Fibroblast of upper back skin (primary cell): ENCODE measurements around the gene CC2D2A.
"Not testable (repeated sequence)": the region's sequence is repeated elsewhere in the genome, so short reads cannot be mapped to it uniquely, and the experiment has no call there.

Experiments used
- DNase-seq: peaks from one replicate; pipeline ENCODE4 v3.0.0-alpha.2; 2013

Gene CC2D2A

DNA sequence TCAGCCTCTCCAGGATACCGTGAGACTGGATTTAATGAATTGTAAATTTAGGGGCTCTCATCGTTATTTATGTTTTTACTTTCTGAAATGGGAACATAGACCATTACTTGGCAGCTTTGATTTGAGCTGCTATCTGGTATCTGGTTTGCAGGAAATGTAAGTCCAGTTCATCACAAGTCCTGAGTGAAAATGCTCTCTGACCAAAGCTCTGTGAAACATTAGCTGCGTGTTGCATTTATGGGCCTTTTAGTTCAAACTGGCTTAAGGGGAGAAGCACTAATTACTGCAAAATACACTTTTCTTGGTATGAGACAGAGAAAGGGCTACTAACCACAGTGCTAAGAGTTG lies 420 bp downstream of the CC2D2A start:
- no peak for DNase-seq

- no peak for DNase-seq
Measured at GRCh38 chr4:15476396-15476795, 6.7 kb downstream of the CC2D2A start.

GRCh38 chr4:15478724-15479088 lies 9.0 kb downstream of the CC2D2A start:
- no peak for DNase-seq

DNA sequence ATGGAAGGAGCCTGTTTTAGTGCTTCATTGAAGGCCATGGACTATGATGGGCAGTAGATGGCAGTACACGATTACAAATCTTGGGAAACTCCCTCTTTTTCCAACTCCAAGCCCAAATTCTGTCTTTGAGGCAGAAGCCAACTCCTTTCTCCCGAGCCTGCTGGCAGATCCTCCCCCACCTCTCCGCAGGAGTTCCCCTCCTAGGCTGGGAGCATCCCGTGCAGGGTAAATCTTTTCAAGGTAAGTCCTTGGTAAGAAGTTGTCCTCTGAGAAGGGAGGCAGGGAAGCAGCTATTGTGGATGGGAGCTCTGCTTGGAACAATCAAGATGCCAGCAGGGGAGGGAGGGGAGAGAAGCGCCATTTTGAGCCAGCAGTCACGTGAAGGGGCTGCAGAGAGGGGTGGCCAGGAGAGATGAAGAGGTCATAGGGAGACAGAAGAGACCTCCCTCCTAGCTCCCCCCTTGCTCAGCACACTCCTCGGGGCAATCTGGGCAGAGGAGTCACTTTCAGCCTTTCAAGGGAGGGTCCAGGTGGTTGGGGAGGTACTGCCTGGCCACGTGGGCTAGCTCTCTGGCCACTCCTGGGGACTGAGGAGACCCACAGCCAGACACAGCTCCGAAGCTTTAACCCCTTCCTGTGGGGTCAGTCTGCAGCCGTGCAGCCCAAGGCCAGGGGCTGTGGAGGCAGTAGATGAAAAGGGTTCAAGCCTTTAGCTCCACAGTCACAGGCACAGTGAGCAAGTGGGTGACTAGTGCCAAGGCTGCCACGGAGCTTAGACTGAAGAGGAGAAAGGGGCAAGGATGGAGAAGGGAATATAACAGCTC lies 9.6 kb downstream of the CC2D2A start:
- DNase-seq = peak; percentile 89

DNA sequence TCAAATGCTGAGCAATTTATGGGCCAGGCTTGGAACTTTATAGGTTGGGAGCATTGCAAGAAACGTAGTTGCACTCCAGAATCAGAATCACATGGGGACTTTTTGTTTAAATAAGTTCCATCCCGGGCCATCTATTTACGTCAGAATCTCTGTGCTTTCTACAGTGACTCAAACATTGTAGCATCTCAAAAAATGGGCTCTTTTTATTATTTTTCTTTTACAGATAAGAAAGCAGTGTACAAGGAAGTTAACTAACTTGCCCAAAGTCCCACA lies 10.2 kb downstream of the CC2D2A start:
- peak; percentile 25 for DNase-seq

DNA sequence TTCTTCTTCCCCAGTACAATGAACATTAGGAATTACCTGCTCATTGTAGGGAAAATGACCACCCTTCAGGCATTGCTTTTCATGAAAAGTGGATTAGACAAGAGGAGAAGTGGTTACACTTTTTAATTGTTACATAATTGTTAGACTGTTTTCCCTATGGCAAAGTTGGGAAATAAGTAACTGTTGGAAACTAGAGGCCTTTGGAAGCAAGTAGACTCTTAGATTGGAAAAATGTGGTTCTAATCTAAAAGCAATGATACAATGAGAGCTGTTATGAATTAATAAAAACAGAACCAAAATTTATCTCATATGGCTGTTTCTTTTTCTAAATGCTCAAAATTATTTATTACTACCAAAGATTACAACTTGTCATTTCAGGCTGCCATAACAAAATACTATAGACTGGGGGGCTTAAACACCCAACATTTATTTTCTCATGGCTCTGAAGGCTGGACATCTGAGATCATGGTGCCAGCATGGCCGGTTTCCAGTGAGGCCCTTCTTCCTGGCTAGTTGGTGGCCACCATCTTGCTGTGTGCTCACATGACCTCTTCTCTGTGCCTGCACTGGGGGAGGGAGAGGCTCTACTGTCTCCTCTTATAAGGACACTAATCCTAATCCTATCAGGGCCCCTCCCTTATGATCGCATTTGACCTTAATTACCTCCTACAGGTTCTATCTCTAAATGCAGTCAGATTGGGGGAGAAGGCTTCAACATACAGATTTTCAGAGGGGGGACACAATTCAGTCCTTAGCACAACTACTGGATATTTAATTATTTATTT lies 12.5 kb downstream of the CC2D2A start:
- no peak for DNase-seq

GRCh38 chr4:15482842-15483241 lies 13.2 kb downstream of the CC2D2A start:
- DNase-seq = no peak

DNA sequence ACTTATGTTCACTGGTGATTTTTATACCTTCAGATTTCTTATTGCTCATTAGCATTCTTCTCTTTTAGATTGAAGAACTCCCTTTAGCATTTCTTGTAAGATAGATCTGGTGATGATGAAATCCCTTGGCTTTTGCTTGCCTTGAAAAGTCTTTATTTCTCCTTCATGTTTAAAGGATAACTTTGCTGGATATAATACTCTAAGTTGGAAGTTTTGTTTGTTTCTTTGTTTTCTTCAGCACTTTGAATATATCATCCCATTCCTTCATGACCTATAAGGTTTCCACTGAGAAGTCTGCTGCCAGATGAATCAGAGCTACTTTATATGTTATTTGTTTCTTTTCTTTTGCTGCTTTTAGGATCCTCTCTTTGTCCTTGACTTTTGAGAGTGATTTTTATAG lies 18.5 kb downstream of the CC2D2A start:
- DNase-seq = no peak

DNA sequence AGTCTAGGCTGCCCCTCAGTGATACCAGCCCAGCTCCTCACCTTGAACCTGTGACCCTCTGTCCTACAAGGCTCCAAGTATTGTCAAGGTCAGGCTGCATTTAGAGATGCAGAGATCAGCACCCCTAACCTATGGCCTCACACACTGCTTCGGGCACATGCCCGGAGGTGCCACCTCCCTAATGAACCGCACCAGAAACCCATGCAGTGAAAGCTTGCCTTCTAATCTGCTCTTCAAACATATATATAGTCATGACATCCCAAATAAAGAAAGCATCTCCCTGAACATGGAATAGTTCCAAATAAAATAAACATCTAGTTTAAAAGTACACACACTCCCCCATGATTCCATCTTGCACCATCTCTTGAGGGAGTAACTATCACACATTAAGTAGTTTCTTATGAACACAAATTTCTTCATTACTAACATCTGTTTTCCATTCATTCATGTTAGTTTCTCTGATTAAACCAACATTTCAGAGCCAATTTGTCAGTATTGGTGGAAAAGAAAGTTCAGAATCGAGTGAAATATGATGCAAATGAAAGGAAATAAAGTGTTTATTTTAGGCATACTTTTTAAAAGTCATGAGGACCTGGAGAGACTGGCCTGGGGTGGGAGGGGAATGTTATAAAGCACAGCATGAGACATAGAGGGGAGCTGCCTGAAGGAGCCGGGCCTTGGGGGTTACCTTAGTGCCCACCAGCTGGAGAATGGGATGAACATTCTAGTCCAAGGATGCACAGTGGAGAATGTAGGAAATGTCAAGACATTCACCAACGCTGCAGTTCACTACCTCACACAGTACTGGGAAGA lies 19.2 kb downstream of the CC2D2A start:
- peak; percentile 83 for DNase-seq

DNA sequence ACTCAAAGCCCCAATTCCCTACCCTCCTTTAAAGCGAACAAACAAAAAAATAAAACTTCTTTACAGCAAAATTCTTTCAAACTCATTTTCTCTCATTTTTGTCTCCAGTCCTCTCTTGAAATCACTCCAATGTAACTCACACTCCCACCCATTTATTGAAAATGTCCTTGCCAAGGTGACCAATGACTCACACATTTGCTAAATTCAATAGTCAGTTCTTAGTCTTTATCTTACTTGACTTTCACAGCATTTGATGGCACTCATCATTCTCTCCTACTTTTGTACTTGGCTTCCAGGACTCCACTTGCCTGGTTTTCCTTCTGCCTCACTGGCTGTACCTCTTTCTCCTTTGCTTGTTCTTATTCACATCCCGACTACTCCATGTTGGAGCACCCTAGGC lies 19.9 kb downstream of the CC2D2A start:
- no peak for DNase-seq

GRCh38 chr4:15493411-15493810 lies 23.7 kb downstream of the CC2D2A start:
- DNase-seq = no peak

DNA sequence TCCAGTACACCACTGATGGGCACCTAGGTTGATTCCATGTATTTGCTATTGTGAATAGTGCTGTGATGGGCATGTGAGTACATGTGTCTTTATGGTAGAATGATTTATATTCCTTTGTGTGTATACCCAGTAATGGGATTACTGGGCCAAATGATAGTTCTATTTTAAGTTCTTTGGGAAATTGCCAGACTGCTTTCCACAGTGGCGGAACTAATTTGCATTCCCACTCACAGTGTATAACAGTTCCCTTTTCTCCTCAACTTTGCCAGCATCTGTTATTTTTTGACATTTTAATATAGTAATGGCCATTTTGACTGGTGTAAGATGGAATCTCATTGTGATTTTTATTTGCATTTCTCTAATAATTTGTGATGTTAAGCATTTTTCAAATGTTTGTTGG lies 25.9 kb downstream of the CC2D2A start:
- peak; percentile 27 for DNase-seq

DNA sequence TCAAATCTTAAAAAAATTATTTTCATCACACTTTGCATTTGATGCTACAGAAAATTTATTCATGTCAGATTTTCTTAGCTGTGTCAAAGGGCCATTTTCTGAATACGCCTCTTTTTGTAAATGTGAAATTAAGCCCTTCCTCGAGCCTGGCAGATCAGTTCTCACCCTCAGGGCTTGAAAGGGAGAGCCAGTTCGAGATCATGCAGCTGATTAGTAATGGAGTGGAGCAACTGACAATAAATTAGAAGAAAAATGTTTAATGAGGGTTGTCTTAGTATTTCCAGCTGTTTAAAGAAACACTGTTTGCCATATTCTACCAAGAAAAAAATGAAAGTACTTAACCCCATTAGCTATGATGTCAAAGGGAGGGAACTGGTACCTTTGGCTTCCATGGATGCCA lies 28.7 kb downstream of the CC2D2A start:
- DNase-seq = no peak

DNA sequence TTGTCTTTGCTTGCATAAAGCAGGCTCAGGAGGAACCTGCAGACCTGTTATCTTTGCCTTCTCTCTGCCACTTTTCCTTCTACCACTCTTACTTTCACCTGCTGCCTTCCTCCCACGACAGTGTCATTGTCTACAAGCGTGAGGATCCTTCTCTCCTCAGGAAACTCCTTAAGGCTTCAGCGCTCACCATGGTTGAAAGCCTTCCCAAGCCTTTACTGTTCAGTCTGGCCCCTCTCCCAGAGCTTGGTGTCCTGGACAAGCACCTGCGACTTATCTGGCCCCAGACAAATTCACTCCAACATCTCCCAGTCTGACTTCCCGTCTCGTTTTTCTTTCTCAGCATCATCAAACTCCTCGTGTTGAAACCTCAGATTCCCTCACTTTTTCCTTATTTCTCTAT lies 31.0 kb downstream of the CC2D2A start:
- DNase-seq = no peak

DNA sequence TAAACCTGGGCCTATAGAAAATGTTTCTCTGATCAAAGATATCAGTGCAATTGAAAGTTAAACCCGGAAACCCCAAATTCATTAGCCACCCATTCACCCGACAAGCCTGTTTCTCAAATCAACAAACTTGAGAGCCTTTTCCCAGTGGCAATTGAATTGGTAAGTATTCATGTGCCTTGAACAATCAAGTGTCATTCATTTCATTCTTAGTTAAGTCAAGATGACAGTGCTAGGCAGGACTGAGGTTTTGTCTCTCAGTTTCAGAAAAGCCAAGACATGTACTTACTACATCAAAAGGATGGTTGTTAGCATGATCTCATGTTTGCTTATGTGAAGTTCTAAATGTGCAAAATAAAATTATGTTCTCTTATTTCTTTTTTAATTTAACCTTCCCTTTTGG lies 32.3 kb downstream of the CC2D2A start:
- DNase-seq = no peak

DNA sequence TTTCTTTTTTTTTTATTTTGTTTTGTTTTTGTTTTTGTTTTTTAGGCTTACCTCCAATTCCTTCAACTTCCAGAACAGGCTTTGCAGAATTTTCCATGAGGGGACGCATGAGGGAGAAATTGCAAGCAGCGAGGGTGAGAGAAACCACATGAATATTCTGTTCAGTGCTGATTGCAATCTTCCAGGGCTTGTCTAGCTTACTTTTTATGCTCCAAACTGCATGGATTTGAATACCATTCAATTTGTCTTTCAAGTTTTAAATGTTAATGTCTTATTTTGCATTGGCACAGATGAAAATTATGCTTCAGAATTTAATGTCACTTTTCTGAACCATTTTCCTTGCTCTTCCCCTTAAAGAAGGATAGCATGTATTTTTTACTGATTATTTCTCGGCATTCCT lies 32.7 kb downstream of the CC2D2A start:
- no peak for DNase-seq

GRCh38 chr4:15504041-15504440 lies 34.4 kb downstream of the CC2D2A start:
- no peak for DNase-seq

GRCh38 chr4:15506464-15506863 lies 36.8 kb downstream of the CC2D2A start:
- peak; percentile 39 for DNase-seq

GRCh38 chr4:15507679-15508078 lies 38.0 kb downstream of the CC2D2A start:
- DNase-seq = no peak

- DNase-seq = no peak
Measured at GRCh38 chr4:15510961-15511360, 41.3 kb downstream of the CC2D2A start.

GRCh38 chr4:15513545-15513944 lies 43.9 kb downstream of the CC2D2A start:
- no peak for DNase-seq

- DNase-seq = no peak
Measured at GRCh38 chr4:15515106-15515505, 45.4 kb downstream of the CC2D2A start.

DNA sequence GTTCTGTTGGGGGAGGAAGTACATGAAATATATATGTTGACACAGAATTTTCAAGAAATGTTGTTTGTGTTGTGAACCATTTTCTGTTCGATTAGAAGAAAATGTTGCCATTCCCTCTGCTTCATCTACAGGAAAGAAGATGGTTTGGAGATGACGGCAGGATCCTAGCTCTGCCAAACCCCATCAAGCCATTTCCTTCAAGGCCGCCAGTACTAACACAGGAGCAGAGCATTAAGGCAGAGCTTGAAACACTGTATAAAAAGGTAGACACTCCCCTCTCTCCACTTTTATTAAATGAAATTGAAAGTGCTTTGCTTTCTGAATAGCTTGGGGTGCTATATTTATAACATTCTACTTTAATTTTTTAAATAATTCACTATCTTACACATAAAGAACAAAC lies 46.8 kb downstream of the CC2D2A start:
- DNase-seq = no peak

GRCh38 chr4:15517681-15518080 lies 48.0 kb downstream of the CC2D2A start:
- not testable (repeated sequence) for DNase-seq
